ENCODE results near the gene CTCF. TPM values are rescaled to one million over a fixed set of nuclear protein-coding genes. Genes with fewer than 3 reads are reported as not detected.

Gene CTCF
- total and polyA plus RNA-seq, 2 experiments from 2014 or later: 35.5 to 46.0 TPM

GRCh38 chr16:67662653-67663010 is 100.3 kb downstream of the CTCF start:
- no peak for DNase-seq (ENCODE audit: low spot score)
- Histone ChIP-seq H3K36me3 (replicated peaks; ENCODE audit: insufficient read depth, low read depth) (no peaks in the 10 kb centered on the region), H2AFZ (no peak overlapping the region), H3K79me2 (peaks cover 7% of the 10 kb centered on the region), H3K4me2 (no peak overlapping the region), H3K27ac (no peak overlapping the region), H3K9me3 (ENCODE audit: low read depth) (no peaks in the 10 kb centered on the region), H3K27me3 (no peaks in the 10 kb centered on the region), H3K4me1 (ENCODE audit: insufficient read depth) (peaks cover 17% of the 10 kb centered on the region), H4K20me1 (ENCODE audit: insufficient read depth, poor library complexity, severe bottlenecking) (no peaks in the 10 kb centered on the region), H3K4me3 (no peak overlapping the region), H3K9me2 (replicated peaks; ENCODE audit: insufficient read depth) (no peaks in the 10 kb centered on the region)
- no peak for TF ChIP-seq EZH2 (IDR thresholded peaks at IDR 0.05; ENCODE audit: borderline replicate concordance)
- TF ChIP-seq CTCF (IDR thresholded peaks at IDR 0.05; ENCODE audit: poor library complexity): no peak
- no peak for TF ChIP-seq EZH2phosphoT487 (IDR thresholded peaks at IDR 0.05; ENCODE audit: low read depth, severe bottlenecking, unreplicated experiment)

- no peak for DNase-seq (ENCODE audit: low spot score)
- H3K9me2 ChIP-seq (replicated peaks; ENCODE audit: insufficient read depth): no peaks in the 10 kb centered on the region
- no peak overlapping the region for H2AFZ ChIP-seq
- TF ChIP-seq EZH2phosphoT487 (IDR thresholded peaks at IDR 0.05; ENCODE audit: low read depth, severe bottlenecking, unreplicated experiment) (no peak), CTCF (IDR thresholded peaks at IDR 0.05; ENCODE audit: poor library complexity) (no peak), EZH2 (IDR thresholded peaks at IDR 0.05; ENCODE audit: borderline replicate concordance) (no peak)
- H3K4me1 ChIP-seq (ENCODE audit: insufficient read depth): peaks cover 18% of the 10 kb centered on the region
- no peak overlapping the region for H3K4me3 ChIP-seq
- 87% methylated on average over 25 of the region's 25 CpGs for WGBS (ENCODE audit: low lambda C conversion rate, missing lambda C conversion rate)
- no peak overlapping the region for H3K4me2 ChIP-seq
- no peaks in the 10 kb centered on the region for H3K36me3 ChIP-seq (replicated peaks; ENCODE audit: insufficient read depth, low read depth)
- no peaks in the 10 kb centered on the region for H3K27me3 ChIP-seq
- peaks cover 7% of the 10 kb centered on the region for H3K79me2 ChIP-seq
- no peaks in the 10 kb centered on the region for H4K20me1 ChIP-seq (ENCODE audit: insufficient read depth, poor library complexity, severe bottlenecking)
- H3K9me3 ChIP-seq (ENCODE audit: low read depth): no peaks in the 10 kb centered on the region
- no peak overlapping the region for H3K27ac ChIP-seq
Observed at GRCh38 chr16:67663151-67663876, 101.0 kb downstream of the CTCF start.

GRCh38 chr16:67663877-67664222 is 101.5 kb downstream of the CTCF start:
- Histone ChIP-seq H3K9me3 (ENCODE audit: low read depth) (no peaks in the 10 kb centered on the region), H3K27me3 (no peaks in the 10 kb centered on the region), H3K4me2 (no peak overlapping the region), H3K4me3 (no peak overlapping the region), H3K4me1 (ENCODE audit: insufficient read depth) (peaks cover 18% of the 10 kb centered on the region), H3K9me2 (replicated peaks; ENCODE audit: insufficient read depth) (no peaks in the 10 kb centered on the region), H3K27ac (no peak overlapping the region), H2AFZ (no peak overlapping the region), H3K79me2 (peaks cover 5% of the 10 kb centered on the region), H3K36me3 (replicated peaks; ENCODE audit: insufficient read depth, low read depth) (no peaks in the 10 kb centered on the region), H4K20me1 (ENCODE audit: insufficient read depth, poor library complexity, severe bottlenecking) (no peaks in the 10 kb centered on the region)
- TF ChIP-seq EZH2 (IDR thresholded peaks at IDR 0.05; ENCODE audit: borderline replicate concordance) (no peak), CTCF (IDR thresholded peaks at IDR 0.05; ENCODE audit: poor library complexity) (no peak), EZH2phosphoT487 (IDR thresholded peaks at IDR 0.05; ENCODE audit: low read depth, severe bottlenecking, unreplicated experiment) (no peak)
- 98% methylated on average over 6 of the region's 6 CpGs for WGBS (ENCODE audit: low lambda C conversion rate, missing lambda C conversion rate)
- no peak for DNase-seq (ENCODE audit: low spot score)
